Fibroblast of lung (primary cell): ENCODE results near the gene SEZ6L. TPM values are rescaled to one million over a fixed set of nuclear protein-coding genes. Genes with fewer than 3 reads are reported as not detected.

ENCODE experiments used
- DNase-seq, 2 donors: peaks; one replicate each; pipeline versions ENCODE4 v3.0.0 to v3.0.0-alpha.2; 2010; ENCODE audit warnings: low read depth in 2 of 2
- H2AFZ ChIP-seq: 2 replicates; pipeline ENCODE4 v1.5.1; 2012; ENCODE audit warnings: low read length, control low read depth, inconsistent platforms
- H3K27ac ChIP-seq: 2 replicates; pipeline ENCODE4 v1.5.1; 2011; ENCODE audit warnings: low read length, control low read depth; ENCODE audit not compliant: insufficient read depth
- H3K27me3 ChIP-seq: 2 replicates; pipeline ENCODE4 v1.5.1; 2011; ENCODE audit warnings: mild to moderate bottlenecking, low read length; ENCODE audit not compliant: control insufficient read depth, insufficient read depth
- H3K36me3 ChIP-seq: 2 replicates; pipeline ENCODE4 v1.5.1; 2011; ENCODE audit warnings: low read length; ENCODE audit not compliant: control insufficient read depth, insufficient read depth
- H3K4me1 ChIP-seq: 2 replicates; pipeline ENCODE4 v1.5.1; 2011; ENCODE audit warnings: low read length; ENCODE audit not compliant: control insufficient read depth, insufficient read depth; ENCODE audit errors: extremely low read depth
- H3K4me2 ChIP-seq: 2 replicates; pipeline ENCODE4 v1.5.1; 2011; ENCODE audit warnings: low read length, control low read depth; ENCODE audit not compliant: insufficient read depth; ENCODE audit errors: extremely low read depth
- H3K4me3 ChIP-seq, 4 experiments: fragments of 200-600 bp in 1 of 4; sonication (generic) in 1 of 4; replicated peaks in 1 of 4; 2 replicates each; pipeline ENCODE4 v1.5.1; 2011 to 2016; ENCODE audit warnings: low read length in 4 of 4, low read depth in 3 of 4, mild to moderate bottlenecking in 3 of 4, control low read depth in 2 of 4, inconsistent platforms in 1 of 4, mixed read lengths in 1 of 4; ENCODE audit not compliant: insufficient read depth in 1 of 4; ENCODE audit errors: control extremely low read depth in 1 of 4
- H3K79me2 ChIP-seq: 2 replicates; pipeline ENCODE4 v1.5.1; 2012; ENCODE audit warnings: mild to moderate bottlenecking, low read length, inconsistent platforms; ENCODE audit not compliant: control insufficient read depth, insufficient read depth
- H3K9ac ChIP-seq: 2 replicates; pipeline ENCODE4 v1.5.1; 2011; ENCODE audit warnings: mild to moderate bottlenecking, low read length, control low read depth; ENCODE audit not compliant: insufficient read depth
- H3K9me3 ChIP-seq: 2 replicates; pipeline ENCODE4 v1.5.1; 2012; ENCODE audit warnings: low read depth, low read length; ENCODE audit not compliant: control insufficient read depth, insufficient read depth
- H4K20me1 ChIP-seq: 2 replicates; pipeline ENCODE4 v1.5.1; 2011; ENCODE audit warnings: low read length; ENCODE audit not compliant: control insufficient read depth, insufficient read depth; ENCODE audit errors: extremely low read depth
- EZH2 ChIP-seq: IDR thresholded peaks from 2 replicates; pipeline ENCODE4 v1.5.1; 2012; ENCODE audit warnings: low read length, control low read depth, mild to moderate bottlenecking; ENCODE audit errors: missing control alignments
- polyA plus RNA-seq, 2 donors: library from polyadenylated mRNA; depleted of rRNA in 1 of 2; stranded (reverse) in 1 of 2; unstranded in 1 of 2; fragments of >200 nt; gene quantifications; 2 replicates each; pipeline ENCODE4 v1.2.1, GENCODE V29; 2011 to 2012; ENCODE audit warnings: missing spikeins in 1 of 2
- total RNA-seq: library from RNA; depleted of rRNA; stranded (reverse); fragments of >200 nt; gene quantifications from 2 replicates; pipeline ENCODE4 v1.2.1, GENCODE V29; 2014
- TF ChIP-seq, protein P1 (sequence below), 2 donors: IDR thresholded peaks in 1 of 2; conservative IDR thresholded peaks in 1 of 2; 1 replicate in 1 of 2; 2 replicates in 1 of 2; pipeline ENCODE4 v1.5.1; 2011 to 2012; ENCODE audit warnings: low read length in 2 of 2, control low read depth in 1 of 2, inconsistent platforms in 1 of 2, low read depth in 1 of 2, mild to moderate bottlenecking in 1 of 2

The SEZ6L gene
- total and polyA plus RNA-seq, 2 donors (not counting 1 experiment from before 2014, with no cell fraction given), result not detected

DNA sequence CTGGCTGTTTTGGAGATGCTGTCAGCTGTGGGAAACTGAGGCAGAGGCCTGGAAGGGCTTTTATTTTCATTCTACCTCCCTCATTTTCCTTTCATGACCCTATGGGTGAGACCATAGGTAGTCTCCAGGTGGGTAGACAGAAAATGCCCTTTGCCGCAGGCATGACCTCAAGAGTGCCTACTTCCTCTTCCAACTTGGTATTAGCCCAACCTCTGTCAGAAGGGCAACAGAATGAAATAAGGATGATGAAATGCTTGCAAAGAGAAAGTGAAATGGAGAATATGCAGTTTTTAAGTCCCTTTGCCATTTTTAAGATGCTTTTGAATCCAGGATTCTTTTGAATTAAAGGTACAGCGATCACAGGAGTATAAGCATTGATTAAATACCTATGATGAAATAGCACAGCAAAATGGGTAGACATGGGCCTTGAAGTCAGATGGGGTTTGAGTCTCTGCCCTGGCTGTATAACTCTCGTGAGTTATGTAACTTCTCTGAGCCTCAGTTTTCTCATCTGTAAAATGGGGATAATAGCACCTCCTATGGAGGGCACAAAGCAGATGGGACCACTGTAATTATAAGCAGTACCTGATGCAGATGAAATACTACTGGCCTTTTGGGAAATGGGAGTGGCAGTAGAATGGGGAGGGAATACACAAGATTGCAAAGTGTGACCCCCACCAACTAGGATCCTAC is 263.5 kb downstream of the SEZ6L start:
- H3K9me3 ChIP-seq, result no peaks in the 10 kb centered on the region
- DNase-seq, result no peak
- H2AFZ ChIP-seq, result no peak overlapping the region
- H4K20me1 ChIP-seq, result no peaks in the 10 kb centered on the region
- H3K9ac ChIP-seq, result no peak overlapping the region
- no peak overlapping the region for H3K4me3 ChIP-seq
- H3K4me1 ChIP-seq, result no peaks in the 10 kb centered on the region
- H3K27me3 ChIP-seq, result peaks cover 6% of the 10 kb centered on the region
- TF ChIP-seq EZH2, result no peak
- TF ChIP-seq, protein P1, sequence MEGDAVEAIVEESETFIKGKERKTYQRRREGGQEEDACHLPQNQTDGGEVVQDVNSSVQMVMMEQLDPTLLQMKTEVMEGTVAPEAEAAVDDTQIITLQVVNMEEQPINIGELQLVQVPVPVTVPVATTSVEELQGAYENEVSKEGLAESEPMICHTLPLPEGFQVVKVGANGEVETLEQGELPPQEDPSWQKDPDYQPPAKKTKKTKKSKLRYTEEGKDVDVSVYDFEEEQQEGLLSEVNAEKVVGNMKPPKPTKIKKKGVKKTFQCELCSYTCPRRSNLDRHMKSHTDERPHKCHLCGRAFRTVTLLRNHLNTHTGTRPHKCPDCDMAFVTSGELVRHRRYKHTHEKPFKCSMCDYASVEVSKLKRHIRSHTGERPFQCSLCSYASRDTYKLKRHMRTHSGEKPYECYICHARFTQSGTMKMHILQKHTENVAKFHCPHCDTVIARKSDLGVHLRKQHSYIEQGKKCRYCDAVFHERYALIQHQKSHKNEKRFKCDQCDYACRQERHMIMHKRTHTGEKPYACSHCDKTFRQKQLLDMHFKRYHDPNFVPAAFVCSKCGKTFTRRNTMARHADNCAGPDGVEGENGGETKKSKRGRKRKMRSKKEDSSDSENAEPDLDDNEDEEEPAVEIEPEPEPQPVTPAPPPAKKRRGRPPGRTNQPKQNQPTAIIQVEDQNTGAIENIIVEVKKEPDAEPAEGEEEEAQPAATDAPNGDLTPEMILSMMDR (conservative IDR thresholded peaks at IDR 0.05 in 1 of 2, IDR thresholded peaks at IDR 0.05 in 1 of 2; ENCODE audit: low read depth in 1 of 2, low read length in 2 of 2), result no peak
- no peaks in the 10 kb centered on the region for H3K36me3 ChIP-seq
- H3K79me2 ChIP-seq, result no peaks in the 10 kb centered on the region
- no peak overlapping the region for H3K4me2 ChIP-seq
- H3K27ac ChIP-seq, result no peak overlapping the region
